Measurements from ENCODE around the gene CENPW.

CENPW gene

DNA sequence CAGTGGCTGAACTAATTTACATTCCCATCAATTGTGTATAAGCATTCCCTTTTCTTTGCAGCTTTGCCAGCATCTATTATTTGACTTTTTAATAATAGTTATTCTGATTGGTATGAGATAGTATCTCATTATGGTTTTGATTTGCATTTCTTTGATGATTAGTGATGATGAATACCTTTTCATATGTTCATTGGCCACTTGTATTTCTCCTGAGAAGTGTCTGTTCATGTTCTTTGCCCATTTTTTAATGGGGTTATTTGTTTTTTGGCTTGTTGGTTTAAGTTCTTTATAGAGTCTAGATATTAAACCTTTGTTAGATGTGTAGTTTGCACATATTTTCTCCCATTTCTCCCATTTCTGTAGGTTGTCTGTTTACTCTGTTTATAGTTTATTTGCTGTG lies 16.6 kb downstream of the CENPW start:
- Histone ChIP-seq H4K20me1 (ENCODE audit: insufficient read depth, low read length) (no peaks in the 10 kb centered on the region), H2AFZ (ENCODE audit: low read depth, low read length) (no peak overlapping the region), H3K4me1 (ENCODE audit: low read length) (no peaks in the 10 kb centered on the region), H3K9ac (ENCODE audit: low read length) (no peak overlapping the region), H3K9me3 (ENCODE audit: insufficient read depth, low read length) (no peaks in the 10 kb centered on the region), H3K4me2 (ENCODE audit: low read length) (no peak overlapping the region), H3K27me3 (ENCODE audit: low read depth, low read length) (no peaks in the 10 kb centered on the region), H3K79me2 (ENCODE audit: low read length) (no peaks in the 10 kb centered on the region), H3K27ac (ENCODE audit: low read length) (no peak overlapping the region), H3K36me3 (replicated peaks; ENCODE audit: low read depth, low read length) (peaks cover 9% of the 10 kb centered on the region), H3K4me3 (ENCODE audit: low read length) (no peak overlapping the region)
- TF ChIP-seq EZH2phosphoT487 (IDR thresholded peaks at IDR 0.05; ENCODE audit: low read depth) = no peak
- TF ChIP-seq, protein P1, sequence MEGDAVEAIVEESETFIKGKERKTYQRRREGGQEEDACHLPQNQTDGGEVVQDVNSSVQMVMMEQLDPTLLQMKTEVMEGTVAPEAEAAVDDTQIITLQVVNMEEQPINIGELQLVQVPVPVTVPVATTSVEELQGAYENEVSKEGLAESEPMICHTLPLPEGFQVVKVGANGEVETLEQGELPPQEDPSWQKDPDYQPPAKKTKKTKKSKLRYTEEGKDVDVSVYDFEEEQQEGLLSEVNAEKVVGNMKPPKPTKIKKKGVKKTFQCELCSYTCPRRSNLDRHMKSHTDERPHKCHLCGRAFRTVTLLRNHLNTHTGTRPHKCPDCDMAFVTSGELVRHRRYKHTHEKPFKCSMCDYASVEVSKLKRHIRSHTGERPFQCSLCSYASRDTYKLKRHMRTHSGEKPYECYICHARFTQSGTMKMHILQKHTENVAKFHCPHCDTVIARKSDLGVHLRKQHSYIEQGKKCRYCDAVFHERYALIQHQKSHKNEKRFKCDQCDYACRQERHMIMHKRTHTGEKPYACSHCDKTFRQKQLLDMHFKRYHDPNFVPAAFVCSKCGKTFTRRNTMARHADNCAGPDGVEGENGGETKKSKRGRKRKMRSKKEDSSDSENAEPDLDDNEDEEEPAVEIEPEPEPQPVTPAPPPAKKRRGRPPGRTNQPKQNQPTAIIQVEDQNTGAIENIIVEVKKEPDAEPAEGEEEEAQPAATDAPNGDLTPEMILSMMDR (IDR thresholded peaks at IDR 0.05; ENCODE audit: low read depth, low read length) = no peak

DNA sequence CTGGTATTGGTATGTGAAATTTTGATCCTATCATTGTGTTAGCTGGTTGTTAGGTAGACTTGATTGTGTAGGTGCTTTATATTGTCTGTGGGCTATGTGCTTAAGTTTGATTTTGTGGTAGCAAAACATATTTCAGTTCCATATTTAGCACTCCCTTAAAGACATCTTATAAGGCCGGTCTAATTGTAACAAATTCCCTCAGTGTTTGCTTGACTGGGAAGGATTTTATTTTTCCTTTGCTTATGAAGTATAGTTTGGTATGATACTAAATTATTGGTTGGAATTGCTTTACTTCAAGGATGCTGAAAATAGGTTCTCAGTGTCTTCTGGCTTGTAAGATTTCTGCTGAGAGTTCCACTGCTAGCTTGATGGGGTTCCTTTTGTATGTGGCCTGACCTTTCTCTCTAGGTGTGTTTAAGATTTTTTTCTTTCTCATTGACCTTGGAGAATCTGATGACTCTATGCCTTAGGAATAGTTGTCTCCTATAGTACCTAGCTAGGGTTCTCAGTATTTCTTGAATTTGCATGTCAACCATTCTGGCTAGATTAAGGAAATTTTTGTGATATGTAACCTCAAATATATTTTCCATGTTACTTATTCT lies 20.1 kb downstream of the CENPW start:
- Histone ChIP-seq H3K4me3 (ENCODE audit: low read length) (no peak overlapping the region), H2AFZ (ENCODE audit: low read depth, low read length) (no peak overlapping the region), H3K36me3 (replicated peaks; ENCODE audit: low read depth, low read length) (peaks cover 9% of the 10 kb centered on the region), H3K9ac (ENCODE audit: low read length) (no peak overlapping the region), H3K9me3 (ENCODE audit: insufficient read depth, low read length) (no peaks in the 10 kb centered on the region), H3K4me1 (ENCODE audit: low read length) (no peaks in the 10 kb centered on the region), H3K4me2 (ENCODE audit: low read length) (no peak overlapping the region), H3K27ac (ENCODE audit: low read length) (no peak overlapping the region), H3K79me2 (ENCODE audit: low read length) (no peaks in the 10 kb centered on the region), H3K27me3 (ENCODE audit: low read depth, low read length) (no peaks in the 10 kb centered on the region), H4K20me1 (ENCODE audit: insufficient read depth, low read length) (no peaks in the 10 kb centered on the region)
- no peak for TF ChIP-seq EZH2phosphoT487 (IDR thresholded peaks at IDR 0.05; ENCODE audit: low read depth)
- TF ChIP-seq, protein P1 (IDR thresholded peaks at IDR 0.05; ENCODE audit: low read depth, low read length) = no peak

DNA sequence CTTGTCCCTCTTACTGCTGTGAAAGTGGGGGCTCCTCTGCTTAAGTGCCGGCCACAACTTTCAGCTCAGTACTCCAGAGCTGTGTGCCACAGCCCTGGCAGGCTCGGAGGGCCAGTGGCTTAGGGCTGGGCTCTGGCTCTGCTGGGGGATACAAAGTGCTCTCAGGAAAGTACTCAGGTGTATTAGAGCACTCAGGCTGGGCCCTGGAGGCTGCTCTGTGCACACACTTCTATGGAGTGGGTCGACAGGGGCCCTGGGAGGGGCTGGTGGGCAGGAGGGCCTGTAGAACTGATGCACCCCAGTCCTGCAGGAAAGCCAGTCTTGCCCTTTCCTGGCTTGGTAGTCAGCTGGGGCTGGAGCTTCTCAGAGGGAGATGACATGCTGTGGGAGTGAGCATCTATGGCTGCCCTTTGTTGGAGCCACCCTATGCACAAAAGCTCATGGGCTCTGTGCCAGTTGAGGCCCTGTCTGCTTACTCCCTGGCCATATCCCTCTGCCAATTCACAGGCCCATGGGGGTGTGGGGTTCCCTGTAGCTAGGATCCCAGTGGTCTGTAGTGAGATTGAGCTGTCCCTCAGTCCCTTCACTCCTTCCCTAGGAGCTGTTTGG lies 22.0 kb downstream of the CENPW start:
- no peaks in the 10 kb centered on the region for H3K27me3 ChIP-seq (ENCODE audit: low read depth, low read length)
- H3K27ac ChIP-seq (ENCODE audit: low read length) = no peak overlapping the region
- H3K4me2 ChIP-seq (ENCODE audit: low read length) = no peak overlapping the region
- H3K79me2 ChIP-seq (ENCODE audit: low read length) = no peaks in the 10 kb centered on the region
- no peak overlapping the region for H3K9ac ChIP-seq (ENCODE audit: low read length)
- H3K4me1 ChIP-seq (ENCODE audit: low read length) = no peaks in the 10 kb centered on the region
- H3K4me3 ChIP-seq (ENCODE audit: low read length) = no peak overlapping the region
- no peak overlapping the region for H2AFZ ChIP-seq (ENCODE audit: low read depth, low read length)
- H3K36me3 ChIP-seq (replicated peaks; ENCODE audit: low read depth, low read length) = peaks cover 9% of the 10 kb centered on the region
- no peaks in the 10 kb centered on the region for H3K9me3 ChIP-seq (ENCODE audit: insufficient read depth, low read length)
- TF ChIP-seq EZH2phosphoT487 (IDR thresholded peaks at IDR 0.05; ENCODE audit: low read depth) = no peak
- no peaks in the 10 kb centered on the region for H4K20me1 ChIP-seq (ENCODE audit: insufficient read depth, low read length)

DNA sequence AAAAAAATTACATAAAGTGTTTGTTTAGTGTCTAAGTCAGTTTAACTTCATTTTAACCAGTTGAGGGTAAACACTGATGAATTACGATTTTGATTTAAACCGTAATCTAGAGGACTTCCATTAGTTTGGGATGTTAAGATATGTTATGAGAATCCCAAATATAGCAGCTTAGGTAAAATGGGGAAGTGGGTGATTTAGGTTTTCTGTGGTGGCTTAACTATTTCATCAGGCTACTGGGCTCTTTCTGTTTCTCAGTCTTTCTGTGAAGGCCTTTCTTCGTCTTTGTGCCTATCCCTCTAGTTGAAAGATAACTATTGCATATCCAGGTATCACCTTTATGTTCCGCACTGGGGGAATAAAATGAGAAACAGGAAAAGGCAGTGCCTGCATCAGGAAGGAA lies 27.9 kb downstream of the CENPW start:
- Histone ChIP-seq H3K4me2 (ENCODE audit: low read length) (no peak overlapping the region), H3K9ac (ENCODE audit: low read length) (no peak overlapping the region), H2AFZ (ENCODE audit: low read depth, low read length) (no peak overlapping the region), H4K20me1 (ENCODE audit: insufficient read depth, low read length) (no peaks in the 10 kb centered on the region), H3K9me3 (ENCODE audit: insufficient read depth, low read length) (no peaks in the 10 kb centered on the region), H3K4me3 (ENCODE audit: low read length) (no peak overlapping the region), H3K36me3 (replicated peaks; ENCODE audit: low read depth, low read length) (peaks cover 3% of the 10 kb centered on the region), H3K79me2 (ENCODE audit: low read length) (no peaks in the 10 kb centered on the region), H3K27me3 (ENCODE audit: low read depth, low read length) (no peaks in the 10 kb centered on the region), H3K27ac (ENCODE audit: low read length) (no peak overlapping the region), H3K4me1 (ENCODE audit: low read length) (no peaks in the 10 kb centered on the region)
- TF ChIP-seq EZH2phosphoT487 (IDR thresholded peaks at IDR 0.05; ENCODE audit: low read depth) = no peak
- TF ChIP-seq, protein P1 (IDR thresholded peaks at IDR 0.05; ENCODE audit: low read depth, low read length) = no peak
